BJ (cell line): ENCODE measurements around the gene GALNTL6. TPM values are rescaled to one million over a fixed set of nuclear protein-coding genes. Genes with fewer than 3 reads are reported as not detected.

Experiments used
- CTCF ChIA-PET: fragments of 350-600 bp; formaldehyde crosslinking; extraction: SDS; loops from one replicate; lab custom pipeline; 2021; ENCODE audit warnings: antibody characterized with exemption, inconsistent platforms; lab: Yijun Ruan, JAX
- POLR2A ChIA-PET: fragments of 300-600 bp; sonication (Branson Sonifier 250); formaldehyde crosslinking; extraction: SDS; loops from one replicate; lab custom pipeline; 2021; ENCODE audit warnings: antibody characterized with exemption; lab: Charles Lee
- DNase-seq: peaks from one replicate; pipeline ENCODE4 v3.0.0-alpha.2; 2011; ENCODE audit warnings: low read depth
- H3K27me3 ChIP-seq: 2 replicates; pipeline ENCODE4 v1.6.0; 2011; ENCODE audit warnings: low read length; ENCODE audit not compliant: control insufficient read depth, insufficient read depth
- H3K36me3 ChIP-seq: 2 replicates; pipeline ENCODE4 v1.5.1; 2011; ENCODE audit warnings: low read length; ENCODE audit not compliant: control insufficient read depth, insufficient read depth
- H3K4me3 ChIP-seq: 2 replicates; pipeline ENCODE4 v1.5.1; 2011; ENCODE audit warnings: low read depth, mild to moderate bottlenecking, control low read depth, low read length
- CTCF ChIP-seq: IDR thresholded peaks from 2 replicates; pipeline ENCODE4 v1.5.1; 2011; ENCODE audit warnings: low read depth, mild to moderate bottlenecking, control low read depth, inconsistent platforms, low read length, moderate library complexity; ENCODE audit not compliant: insufficient read depth
- polyA plus RNA-seq: library from polyadenylated mRNA; depleted of rRNA; stranded (reverse); fragments of >200 nt; gene quantifications from 2 replicates; pipeline ENCODE4 v1.2.3, GENCODE V29; 2011

GALNTL6 gene
- polyA plus RNA-seq, 1 experiment = 0.02 TPM

GRCh38 chr4:172654457-172654856 is 841.3 kb downstream of the GALNTL6 start:
- H3K36me3 ChIP-seq = no peaks in the 10 kb centered on the region
- H3K4me3 ChIP-seq = no peak overlapping the region
- H3K27me3 ChIP-seq = no peaks in the 10 kb centered on the region
- DNase-seq = no peak
- TF ChIP-seq CTCF = no peak
- ChIA-PET POLR2A (no interaction called here), CTCF (interaction anchor here (1.1 kb wide), 1 partner anchor 72 kb away, joined by 3 read pairs; no protein-coding TSS in a partner anchor)

DNA sequence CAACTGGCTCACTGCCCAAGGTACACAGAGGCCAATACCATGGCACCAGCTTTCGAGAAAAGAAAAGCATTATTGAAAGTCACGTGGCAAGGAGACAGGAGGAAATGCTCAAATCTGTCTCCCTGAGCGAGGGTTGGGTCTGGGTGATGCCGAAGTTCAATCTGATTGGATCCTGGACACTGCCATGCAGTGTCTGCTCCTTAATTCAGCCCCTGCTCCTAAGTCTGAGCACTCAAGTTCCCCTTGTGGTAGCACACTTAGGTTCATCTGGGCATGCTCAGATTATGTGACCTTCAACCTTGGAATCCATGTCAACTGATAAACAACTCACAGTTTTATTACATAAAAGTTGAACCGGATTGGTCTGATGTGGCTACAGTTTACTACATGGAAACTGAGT is 842.9 kb downstream of the GALNTL6 start:
- TF ChIP-seq CTCF = no peak
- ChIA-PET CTCF (no interaction called here), POLR2A (no interaction called here)
- DNase-seq = no peak
- H3K27me3 ChIP-seq = no peaks in the 10 kb centered on the region
- no peak overlapping the region for H3K4me3 ChIP-seq
- H3K36me3 ChIP-seq = no peaks in the 10 kb centered on the region

DNA sequence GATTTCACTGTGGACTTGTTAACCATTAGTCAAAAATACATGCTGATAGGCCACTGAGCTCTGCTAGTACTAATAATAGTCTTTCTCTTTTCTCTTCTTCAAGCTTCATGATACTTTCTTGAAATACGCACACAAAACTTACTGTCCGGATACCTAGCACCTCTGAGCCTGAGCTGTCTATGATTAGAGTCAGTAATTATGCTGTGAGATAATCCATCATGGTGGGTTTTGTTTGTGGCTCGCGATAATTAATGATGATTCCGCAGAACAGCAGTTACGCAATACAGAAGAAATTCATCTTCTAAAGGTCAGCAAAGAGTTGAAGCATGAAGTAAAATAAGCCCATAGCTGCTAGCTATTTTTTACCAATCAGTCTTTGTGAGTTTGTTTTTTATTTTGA is 843.9 kb downstream of the GALNTL6 start:
- no peak for TF ChIP-seq CTCF
- Histone ChIP-seq H3K36me3 (no peaks in the 10 kb centered on the region), H3K27me3 (no peaks in the 10 kb centered on the region), H3K4me3 (no peak overlapping the region)
- no peak for DNase-seq
- POLR2A ChIA-PET = no interaction called here
- CTCF ChIA-PET = no interaction called here

DNA sequence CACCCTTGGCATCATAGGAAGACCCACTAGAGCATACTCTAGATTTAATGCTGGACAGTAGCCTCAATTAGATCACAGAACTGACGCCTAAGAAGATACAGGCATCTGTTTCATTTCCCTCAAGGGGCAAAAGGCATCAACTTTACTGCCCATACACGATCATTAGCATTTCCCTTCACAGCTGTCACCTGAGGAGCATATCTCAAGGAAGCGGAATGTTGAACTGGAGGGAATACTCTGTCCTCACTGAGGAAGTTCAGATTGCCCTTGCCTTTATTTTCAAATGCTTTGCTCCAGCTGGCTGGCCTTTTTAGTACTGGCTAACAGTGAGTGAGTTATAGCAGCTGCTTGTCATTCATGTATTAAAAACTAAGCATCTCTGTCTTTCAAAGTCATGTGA is 847.0 kb downstream of the GALNTL6 start:
- H3K27me3 ChIP-seq = no peaks in the 10 kb centered on the region
- no peak for TF ChIP-seq CTCF
- no peak overlapping the region for H3K4me3 ChIP-seq
- ChIA-PET CTCF (no interaction called here), POLR2A (no interaction called here)
- no peaks in the 10 kb centered on the region for H3K36me3 ChIP-seq
- DNase-seq = no peak

- H3K27me3 ChIP-seq = no peaks in the 10 kb centered on the region
- no peak overlapping the region for H3K4me3 ChIP-seq
- no peak for TF ChIP-seq CTCF
- CTCF ChIA-PET = no interaction called here
- DNase-seq = no peak
- POLR2A ChIA-PET = no interaction called here
- no peaks in the 10 kb centered on the region for H3K36me3 ChIP-seq
These were observed 848.9 kb downstream of the GALNTL6 start for GRCh38 chr4:172662113-172662512.
